Naive B cell (primary cell): ENCODE data around the gene CLEC1A. TPM values are rescaled to one million over a fixed set of nuclear protein-coding genes. Genes with fewer than 3 reads are reported as not detected.
"Not testable (repeated sequence)": the region's sequence is repeated elsewhere in the genome, so short reads cannot be mapped to it uniquely, and the experiment has no call there.

Experiments used
- ATAC-seq, 2 donors: fragments of 150-1000 bp; cut with Tn5 transposase; 2 replicates each; pipeline ENCODE4 v1.10.0; 2021; ENCODE audit warnings: low read depth in 2 of 2, mild to moderate bottlenecking in 2 of 2, moderate library complexity in 2 of 2
- DNase-seq: peaks from one replicate; pipeline ENCODE4 v3.0.0; 2022
- H3K27ac Mint-ChIP-seq, 6 donors: one replicate each; pipeline ENCODE4 v1.8.0; 2020 to 2022; ENCODE audit warnings: mild to moderate bottlenecking in 6 of 6, mixed read lengths in 6 of 6, moderate library complexity in 5 of 6, inconsistent platforms in 2 of 6
- H3K27me3 Mint-ChIP-seq, 3 donors: one replicate each; pipeline ENCODE4 v1.8.0; 2021 to 2022; ENCODE audit warnings: mixed read lengths in 3 of 3, mild to moderate bottlenecking in 1 of 3
- H3K36me3 Mint-ChIP-seq, 2 donors: one replicate each; pipeline ENCODE4 v1.8.0; 2020 to 2022; ENCODE audit warnings: mixed read lengths in 2 of 2, inconsistent platforms in 1 of 2, mild to moderate bottlenecking in 1 of 2
- H3K4me1 Mint-ChIP-seq, 3 donors: one replicate each; pipeline ENCODE4 v1.8.0; 2020 to 2022; ENCODE audit warnings: mixed read lengths in 3 of 3, inconsistent platforms in 1 of 3, mild to moderate bottlenecking in 1 of 3, moderate library complexity in 1 of 3
- H3K4me3 Mint-ChIP-seq, 8 donors: one replicate each; pipeline ENCODE4 v1.8.0; 2020 to 2022; ENCODE audit warnings: mild to moderate bottlenecking in 8 of 8, mixed read lengths in 8 of 8, moderate library complexity in 8 of 8, inconsistent platforms in 2 of 8
- H3K9me3 Mint-ChIP-seq, 7 donors: one replicate each; pipeline ENCODE4 v1.8.0; 2020 to 2022; ENCODE audit warnings: mixed read lengths in 7 of 7, mild to moderate bottlenecking in 5 of 7, inconsistent platforms in 2 of 7, moderate library complexity in 1 of 7
- polyA plus RNA-seq, 6 donors: library from polyadenylated mRNA; unstranded; fragments of 300-500 nt; fragmentation: Illumina TruSeq; gene quantifications; one replicate each; pipeline ENCODE4 v1.2.3, GENCODE V29; 2021; ENCODE audit warnings: low read depth in 6 of 6

CLEC1A gene
- polyA plus RNA-seq, 6 donors from 2014 or later, result not detected

DNA sequence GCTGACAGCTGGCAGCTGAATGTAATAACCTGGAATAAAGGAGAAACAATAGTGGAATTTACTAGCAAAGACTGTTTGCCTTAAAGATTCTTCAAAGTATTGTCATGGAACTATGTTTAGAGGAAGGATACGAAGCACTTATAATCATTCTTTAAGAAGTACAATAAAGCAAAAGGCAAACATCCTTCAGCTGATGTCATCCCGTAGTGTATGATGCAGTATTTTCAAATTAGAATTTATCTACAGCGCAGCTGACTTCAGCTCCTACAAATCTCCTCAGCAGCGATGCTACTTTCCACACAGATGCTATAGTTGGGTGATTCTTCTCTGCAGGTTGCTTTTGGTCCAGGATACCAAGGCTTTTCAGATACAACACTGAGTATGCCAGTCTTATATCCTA, 31.5 kb downstream of the CLEC1A start:
- no peak for DNase-seq
- peaks cover 18 to 41% (median 30%) of the 10 kb centered on the region in 3 donors for H3K27me3 Mint-ChIP-seq
- no peak for ATAC-seq
- no peak overlapping the region for H3K27ac Mint-ChIP-seq
- H3K4me1 Mint-ChIP-seq, result peaks cover 7 to 23% (median 20%) of the 10 kb centered on the region in 3 donors
- H3K36me3 Mint-ChIP-seq, result no peaks in the 10 kb centered on the region
- H3K4me3 Mint-ChIP-seq, result no peak overlapping the region
- no peaks in the 10 kb centered on the region for H3K9me3 Mint-ChIP-seq

DNA sequence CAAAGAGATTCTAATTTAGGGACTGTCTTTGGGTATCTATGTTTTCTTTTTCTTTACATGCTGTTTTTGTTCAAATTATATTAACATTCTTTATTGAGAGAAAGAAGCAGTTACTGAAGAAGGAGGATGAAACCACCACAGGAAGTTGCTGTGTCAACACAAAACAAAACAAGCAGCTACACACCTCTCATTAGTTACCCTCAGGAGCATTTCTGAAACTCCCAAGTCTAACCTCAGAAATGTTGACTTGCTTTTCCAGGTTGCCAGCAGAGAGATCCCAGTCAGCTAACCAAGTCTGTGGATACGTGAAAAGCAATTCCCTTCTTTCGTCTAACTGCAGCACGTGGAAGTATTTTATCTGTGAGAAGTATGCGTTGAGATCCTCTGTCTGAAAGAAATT, 33.5 kb downstream of the CLEC1A start:
- DNase-seq, result no peak
- Mint-ChIP-seq H3K27ac (no peak overlapping the region), H3K36me3 (no peaks in the 10 kb centered on the region), H3K27me3 (peaks cover 16 to 29% (median 18%) of the 10 kb centered on the region in 3 donors), H3K9me3 (no peaks in the 10 kb centered on the region), H3K4me1 (peaks cover 7 to 17% (median 15%) of the 10 kb centered on the region in 3 donors), H3K4me3 (no peak overlapping the region)
- ATAC-seq, result no peak

DNA sequence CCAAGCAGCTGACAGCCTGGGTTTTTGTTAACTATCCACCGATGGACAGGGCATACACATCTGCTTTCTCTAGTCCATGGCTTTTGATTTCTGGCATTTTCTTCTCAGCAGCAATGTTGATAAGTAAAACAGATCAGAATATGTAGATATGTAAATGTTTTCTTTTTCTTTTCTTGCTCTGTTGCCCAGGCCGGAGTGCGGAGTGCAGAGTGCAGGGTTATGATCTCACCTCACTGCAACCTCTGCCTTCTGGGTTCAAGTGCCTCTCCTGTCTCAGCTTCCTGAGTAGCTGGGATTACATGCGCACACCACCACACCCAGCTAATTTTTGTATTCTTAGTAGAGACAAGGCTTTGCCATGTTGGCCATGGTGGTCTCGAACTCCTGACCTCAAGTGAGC, 40.4 kb downstream of the CLEC1A start:
- peaks cover 0 to 5% (median 4%) of the 10 kb centered on the region in 3 donors for H3K27me3 Mint-ChIP-seq
- no peaks in the 10 kb centered on the region for H3K4me1 Mint-ChIP-seq
- H3K27ac Mint-ChIP-seq, result peak overlapping the region in 1 of 6 donors; percentile 86
- no peaks in the 10 kb centered on the region for H3K9me3 Mint-ChIP-seq
- no peak for DNase-seq
- no peaks in the 10 kb centered on the region for H3K36me3 Mint-ChIP-seq
- H3K4me3 Mint-ChIP-seq, result peak overlapping the region in 1 of 8 donors; percentile 74
- ATAC-seq, result no peak

DNA sequence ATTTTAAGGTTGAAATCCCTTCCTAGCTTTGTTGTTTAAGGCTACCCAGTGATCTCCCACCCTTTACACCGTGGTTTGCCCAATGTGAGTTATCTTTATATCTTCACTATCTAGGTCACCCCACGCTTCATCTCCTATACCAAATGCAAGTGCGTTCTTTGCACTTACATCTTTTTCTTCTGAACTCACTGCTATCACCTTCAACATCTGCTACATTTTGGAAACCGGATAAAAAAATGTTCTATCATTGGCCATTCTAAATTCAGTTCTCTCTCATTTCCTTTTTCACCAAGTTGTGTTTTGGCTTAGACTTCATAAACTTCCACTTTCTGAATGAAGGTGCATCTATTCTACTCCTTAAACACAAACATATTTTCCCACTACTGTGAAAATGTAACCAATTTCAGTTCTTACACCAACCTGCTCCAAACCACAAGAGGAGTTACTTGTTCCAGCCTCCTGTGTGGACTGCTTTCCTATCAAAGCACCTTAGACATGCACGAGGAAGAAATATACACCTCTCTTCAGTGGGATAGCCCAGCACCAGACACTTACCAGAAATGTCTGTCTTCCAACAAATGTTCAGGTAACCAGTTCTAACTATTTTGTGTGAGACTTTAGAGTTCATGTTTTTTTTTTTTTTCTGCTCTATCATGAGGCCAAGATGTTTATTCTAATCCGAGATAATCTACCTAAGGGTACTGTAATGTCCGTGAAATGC, 46.4 kb downstream of the CLEC1A start:
- Mint-ChIP-seq H3K27ac (no peak overlapping the region), H3K27me3 (peaks cover 8 to 21% (median 16%) of the 10 kb centered on the region in 3 donors), H3K9me3 (peaks cover 0 to 7% (median 5%) of the 10 kb centered on the region in 7 donors), H3K4me3 (peak overlapping the region in 7 of 8 donors; percentile 9 to 58 (median 34)), H3K36me3 (no peaks in the 10 kb centered on the region), H3K4me1 (peaks cover 5 to 11% (median 9%) of the 10 kb centered on the region in 3 donors)
- ATAC-seq (peak in 1 of 2 donors; percentile 48), DNase-seq (no peak)

DNA sequence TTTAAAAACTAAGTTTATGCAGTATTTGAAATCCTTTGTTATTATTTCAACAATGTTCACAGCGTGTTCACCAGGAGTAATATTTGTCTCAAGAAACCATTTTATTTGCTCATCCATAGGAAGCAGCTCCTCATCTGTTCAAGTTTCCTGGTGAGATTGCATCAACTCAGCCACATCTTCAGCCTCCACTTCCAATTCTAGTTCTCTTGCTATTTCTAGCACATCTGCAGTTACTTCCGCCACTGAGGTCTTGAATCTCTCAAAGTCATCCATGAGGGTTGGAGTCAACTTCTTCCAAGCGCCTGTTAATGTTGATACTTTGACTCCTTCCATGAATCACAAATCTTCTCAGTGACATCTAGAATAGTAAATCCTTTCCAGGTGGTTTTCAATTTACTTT, 50.3 kb downstream of the CLEC1A start:
- H3K9me3 Mint-ChIP-seq, result peaks cover 0 to 7% (median 5%) of the 10 kb centered on the region in 7 donors
- peaks cover 28 to 31% (median 30%) of the 10 kb centered on the region in 3 donors for H3K27me3 Mint-ChIP-seq
- DNase-seq, result no peak
- no peaks in the 10 kb centered on the region for H3K36me3 Mint-ChIP-seq
- ATAC-seq, result no peak
- H3K4me3 Mint-ChIP-seq, result no peak overlapping the region
- H3K27ac Mint-ChIP-seq, result no peak overlapping the region
- peaks cover 5 to 11% (median 9%) of the 10 kb centered on the region in 3 donors for H3K4me1 Mint-ChIP-seq

DNA sequence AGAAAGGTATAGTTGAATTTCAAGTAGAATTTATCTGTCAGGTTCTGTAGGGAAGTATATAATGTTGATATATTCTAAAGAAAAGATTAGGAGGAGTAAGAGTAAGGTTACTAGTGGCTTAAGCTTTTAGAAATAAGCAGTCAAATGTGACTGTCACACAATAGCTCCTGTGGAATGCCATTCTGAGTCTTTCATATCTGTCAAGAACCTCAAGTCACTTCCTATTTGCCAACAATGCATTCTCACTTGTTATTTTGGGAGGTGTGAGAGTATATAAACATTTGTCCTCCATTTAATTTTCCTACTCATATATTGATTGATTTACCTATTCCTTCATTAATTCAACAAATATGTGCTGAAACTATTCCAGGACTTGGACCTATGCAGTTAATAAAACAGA, 56.6 kb downstream of the CLEC1A start:
- no peaks in the 10 kb centered on the region for H3K4me1 Mint-ChIP-seq
- no peak for DNase-seq
- no peaks in the 10 kb centered on the region for H3K36me3 Mint-ChIP-seq
- H3K27ac Mint-ChIP-seq, result no peak overlapping the region
- ATAC-seq, result no peak
- no peak overlapping the region for H3K4me3 Mint-ChIP-seq
- no peaks in the 10 kb centered on the region for H3K9me3 Mint-ChIP-seq
- H3K27me3 Mint-ChIP-seq, result peaks cover 22 to 29% (median 24%) of the 10 kb centered on the region in 3 donors

DNA sequence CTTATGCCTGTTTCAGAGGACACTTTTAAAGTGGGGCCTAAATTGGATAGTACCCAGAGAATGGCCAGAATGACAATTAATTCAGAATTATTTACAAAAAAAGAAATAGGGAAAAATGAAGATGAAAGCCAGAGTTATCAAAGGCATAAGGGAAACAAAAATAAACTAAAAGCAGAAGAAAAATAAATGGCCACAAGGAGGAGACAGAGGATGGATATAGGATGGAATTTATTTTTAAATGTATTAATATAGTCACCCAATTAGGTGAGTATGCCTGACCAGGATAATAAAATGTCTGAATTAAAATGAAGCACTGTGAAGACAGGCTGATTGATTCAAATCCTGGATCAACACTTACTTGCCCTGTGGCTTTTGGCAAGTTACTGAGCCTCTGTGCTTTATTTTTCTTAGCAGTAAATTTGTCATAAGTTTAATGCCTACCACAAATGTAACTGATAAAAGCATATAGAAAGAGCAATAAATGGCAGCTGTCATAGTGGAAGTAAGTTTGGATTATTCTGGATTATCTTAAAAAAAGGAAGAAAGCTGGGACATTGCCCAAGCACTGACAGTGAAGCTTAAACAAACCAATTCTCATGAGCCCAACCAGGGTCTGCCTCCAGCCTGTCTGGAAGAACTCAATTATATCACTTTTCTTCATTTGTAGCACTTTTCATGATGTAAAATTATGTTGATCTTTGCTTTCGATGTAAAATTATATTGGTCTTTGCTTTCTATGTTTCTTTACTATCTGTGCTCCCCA, 64.8 kb downstream of the CLEC1A start:
- no peak for DNase-seq
- no peak for ATAC-seq
- Mint-ChIP-seq H3K27ac (peak overlapping the region in 1 of 6 donors; percentile 29), H3K36me3 (no peaks in the 10 kb centered on the region), H3K9me3 (no peaks in the 10 kb centered on the region), H3K4me1 (no peaks in the 10 kb centered on the region), H3K4me3 (no peak overlapping the region), H3K27me3 (peaks cover 18 to 26% (median 24%) of the 10 kb centered on the region in 3 donors)

DNA sequence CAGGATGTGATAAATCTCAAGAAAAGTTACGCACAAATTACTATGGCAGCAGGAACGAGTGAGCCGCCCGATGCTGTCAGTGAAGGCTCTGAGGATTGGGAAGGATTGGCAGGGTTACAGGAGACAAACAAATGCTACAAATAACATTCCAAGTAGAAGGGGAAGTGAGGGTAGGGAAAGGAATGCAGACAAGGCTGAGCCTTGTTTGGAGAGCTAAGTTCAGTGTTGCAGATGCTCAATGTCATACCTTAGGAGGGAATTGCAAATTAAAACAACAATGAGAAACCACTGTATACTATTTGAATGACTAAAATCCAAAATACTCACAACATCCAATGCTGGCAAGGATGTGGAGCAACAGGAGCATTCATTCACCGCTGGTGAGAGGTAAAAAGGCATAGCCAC, 67.0 kb downstream of the CLEC1A start:
- DNase-seq (no peak), ATAC-seq (no peak)
- Mint-ChIP-seq H3K4me1 (no peaks in the 10 kb centered on the region), H3K27ac (no peak overlapping the region), H3K9me3 (no peaks in the 10 kb centered on the region), H3K36me3 (no peaks in the 10 kb centered on the region), H3K4me3 (no peak overlapping the region), H3K27me3 (peaks cover 16 to 30% (median 24%) of the 10 kb centered on the region in 3 donors)

DNA sequence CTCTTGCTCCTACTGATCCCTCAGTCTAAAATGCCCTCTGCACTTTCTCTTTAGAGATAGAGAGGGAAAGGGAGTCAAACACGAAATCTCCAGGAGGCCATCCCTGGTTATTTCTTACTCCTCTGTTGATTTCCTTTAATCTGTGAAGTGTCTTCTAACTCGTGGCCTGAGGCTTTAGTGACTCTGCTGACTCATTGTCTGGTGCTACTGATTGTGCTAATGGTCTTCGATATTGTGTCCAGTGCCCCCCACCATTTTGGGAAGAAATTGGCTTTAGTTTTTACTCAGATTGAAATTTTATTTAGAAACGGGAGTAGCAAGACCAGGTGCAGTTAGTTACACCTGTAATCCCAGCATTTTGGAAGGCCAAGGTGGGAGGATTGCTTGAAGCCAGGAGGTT, 67.5 kb downstream of the CLEC1A start:
- Mint-ChIP-seq H3K4me1 (no peaks in the 10 kb centered on the region), H3K36me3 (no peaks in the 10 kb centered on the region), H3K4me3 (no peak overlapping the region), H3K27ac (no peak overlapping the region), H3K9me3 (peaks cover 0 to 1% (median 0%) of the 10 kb centered on the region in 7 donors), H3K27me3 (peaks cover 12 to 30% (median 24%) of the 10 kb centered on the region in 3 donors)
- ATAC-seq (no peak), DNase-seq (no peak)

DNA sequence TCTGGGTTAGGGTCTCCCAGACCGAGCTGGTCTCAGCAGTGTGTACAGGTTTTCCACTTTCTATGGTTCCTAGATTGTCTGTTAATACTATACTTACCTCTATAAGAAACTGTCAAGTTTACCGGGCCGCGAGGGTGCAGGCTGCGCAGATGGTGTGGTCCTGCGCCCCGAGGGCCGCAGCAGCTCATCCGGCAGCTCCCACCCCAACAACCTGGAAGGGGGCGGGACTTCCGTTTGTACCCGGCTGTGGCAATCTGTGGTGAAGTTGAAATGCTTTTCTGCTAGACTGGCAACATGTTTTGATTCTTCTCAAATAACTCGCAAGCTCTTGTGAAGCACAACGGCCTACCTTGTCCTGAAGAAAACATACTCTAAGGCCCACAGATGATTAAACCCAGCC, 68.3 kb downstream of the CLEC1A start, which contains the start of gene CLEC9A:
Gene CLEC9A (plus strand): TSS at position 237 of the 400 bp plus-strand sequence. CDS start 22,006 bp downstream, outside the sequence.
- Mint-ChIP-seq H3K36me3 (no peaks in the 10 kb centered on the region), H3K4me3 (no peak within 1 kb of the TSS), H3K9me3 (peaks cover 0 to 6% (median 0%) of the 10 kb centered on the region in 7 donors), H3K27me3 (peaks cover 12 to 30% (median 24%) of the 10 kb centered on the region in 3 donors), H3K4me1 (no peaks in the 10 kb centered on the region), H3K27ac (peak within 1 kb of the TSS in 1 of 6 donors; percentile 8)
- no peak for DNase-seq
- ATAC-seq, result no peak

DNA sequence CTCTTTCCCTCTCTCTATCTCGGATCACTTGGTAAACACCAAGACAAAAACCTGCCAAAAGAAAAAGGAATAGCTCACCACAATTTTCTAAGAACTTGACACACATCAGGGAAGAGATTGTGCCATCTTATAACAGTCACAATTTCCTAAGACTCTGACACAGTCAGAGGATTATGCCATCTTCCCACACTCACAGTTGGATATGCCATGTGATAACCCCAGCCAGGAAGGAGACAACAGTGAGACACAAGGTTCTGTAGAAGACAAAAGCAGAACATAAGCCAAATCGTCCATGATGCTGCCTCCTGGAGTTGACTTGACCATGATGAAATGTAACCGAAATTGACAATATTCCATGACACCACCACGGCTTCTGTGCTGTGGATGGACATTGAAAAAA, 71.1 kb downstream of the CLEC1A start:
- ATAC-seq, result no peak
- H3K36me3 Mint-ChIP-seq, result no peaks in the 10 kb centered on the region
- no peak overlapping the region for H3K27ac Mint-ChIP-seq
- H3K9me3 Mint-ChIP-seq, result peaks cover 0 to 8% (median 0%) of the 10 kb centered on the region in 7 donors
- no peak for DNase-seq
- no peaks in the 10 kb centered on the region for H3K4me1 Mint-ChIP-seq
- H3K27me3 Mint-ChIP-seq, result peaks cover 12 to 20% (median 19%) of the 10 kb centered on the region in 3 donors
- no peak overlapping the region for H3K4me3 Mint-ChIP-seq

DNA sequence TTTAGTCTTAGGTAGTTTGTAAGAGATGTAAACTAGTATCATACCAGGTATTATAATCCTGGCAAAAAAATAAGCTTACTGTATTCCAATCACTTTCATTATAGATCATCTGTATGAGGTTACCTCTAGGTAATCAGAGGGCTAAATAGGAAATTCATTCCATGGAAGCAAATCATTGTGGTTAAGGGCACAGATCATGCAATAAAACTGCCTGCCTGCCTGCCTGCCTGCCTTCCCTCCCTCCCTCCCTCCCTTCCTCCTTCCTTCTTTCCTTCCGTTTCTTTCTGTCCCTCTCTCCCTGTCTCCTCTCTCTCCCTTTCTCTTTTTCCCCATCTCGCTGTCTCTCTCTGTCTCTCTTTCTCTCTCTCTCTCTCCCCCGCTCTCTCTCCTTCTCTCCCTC, 71.5 kb downstream of the CLEC1A start:
- peaks cover 12 to 18% (median 16%) of the 10 kb centered on the region in 3 donors for H3K27me3 Mint-ChIP-seq
- no peak for DNase-seq
- H3K4me1 Mint-ChIP-seq, result no peaks in the 10 kb centered on the region
- no peaks in the 10 kb centered on the region for H3K36me3 Mint-ChIP-seq
- H3K27ac Mint-ChIP-seq, result no peak overlapping the region
- H3K9me3 Mint-ChIP-seq, result peaks cover 0 to 8% (median 0%) of the 10 kb centered on the region in 7 donors
- no peak for ATAC-seq
- H3K4me3 Mint-ChIP-seq, result no peak overlapping the region

DNA sequence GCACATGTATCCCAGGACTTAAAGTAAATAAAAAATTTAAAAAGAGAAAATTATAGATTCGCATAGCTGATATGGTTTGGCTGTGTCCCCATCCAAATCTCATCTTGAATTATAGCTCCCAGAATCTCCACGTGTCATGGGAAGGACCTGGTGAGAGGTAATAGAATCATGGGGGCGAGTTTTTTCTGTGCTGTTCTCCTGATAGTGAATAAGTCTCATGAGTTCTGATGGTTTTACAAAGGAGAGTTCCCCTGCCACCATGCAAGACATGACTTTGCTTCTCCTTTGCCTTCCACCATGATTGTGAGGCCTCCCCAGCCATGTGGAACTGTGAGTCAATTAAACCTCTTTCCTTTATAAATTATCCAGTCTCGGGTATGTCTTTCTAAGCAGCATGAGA, 72.1 kb downstream of the CLEC1A start:
- H3K27me3 Mint-ChIP-seq, result peaks cover 7 to 19% (median 12%) of the 10 kb centered on the region in 3 donors
- H3K36me3 Mint-ChIP-seq, H3K4me3 Mint-ChIP-seq, DNase-seq, H3K4me1 Mint-ChIP-seq, ATAC-seq, H3K27ac Mint-ChIP-seq, H3K9me3 Mint-ChIP-seq: not testable (repeated sequence)
